SH-SY5Y (cell line): Measurements from ENCODE around the gene COG7.

Experiments used
- GATA2 ChIP-seq: IDR thresholded peaks from 2 replicates; pipeline ENCODE4 v1.6.1; 2011; ENCODE audit warnings: mild to moderate bottlenecking, low read depth, low read length
- GATA3 ChIP-seq: IDR thresholded peaks from 2 replicates; pipeline ENCODE4 v1.6.1; 2011; ENCODE audit warnings: low read depth, mild to moderate bottlenecking, low read length, moderate library complexity

Gene COG7

GRCh38 chr16:23484510-23485256 lies 31.7 kb upstream of the COG7 start:
- no peak for TF ChIP-seq GATA3
- no peak for TF ChIP-seq GATA2

DNA sequence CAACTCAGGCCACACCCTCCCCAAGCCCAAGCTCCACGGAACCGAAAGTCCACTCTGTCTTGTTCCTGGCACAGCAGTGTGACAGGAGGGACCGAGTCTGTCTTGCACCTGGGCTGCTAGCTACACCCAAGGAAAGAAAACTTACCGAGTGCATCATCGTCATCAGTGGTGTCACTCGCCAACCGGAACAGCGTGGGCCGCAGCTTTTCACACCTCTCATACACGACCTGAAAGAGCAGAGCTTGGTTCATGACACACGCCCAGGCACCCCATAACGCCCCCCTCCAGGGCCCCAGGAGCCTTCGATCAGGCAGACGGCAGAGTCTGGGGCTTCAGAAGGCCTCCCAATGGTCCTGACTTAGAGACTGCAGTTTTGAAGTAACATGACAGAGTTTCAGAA lies 29.8 kb upstream of the COG7 start:
- no peak for TF ChIP-seq GATA2

DNA sequence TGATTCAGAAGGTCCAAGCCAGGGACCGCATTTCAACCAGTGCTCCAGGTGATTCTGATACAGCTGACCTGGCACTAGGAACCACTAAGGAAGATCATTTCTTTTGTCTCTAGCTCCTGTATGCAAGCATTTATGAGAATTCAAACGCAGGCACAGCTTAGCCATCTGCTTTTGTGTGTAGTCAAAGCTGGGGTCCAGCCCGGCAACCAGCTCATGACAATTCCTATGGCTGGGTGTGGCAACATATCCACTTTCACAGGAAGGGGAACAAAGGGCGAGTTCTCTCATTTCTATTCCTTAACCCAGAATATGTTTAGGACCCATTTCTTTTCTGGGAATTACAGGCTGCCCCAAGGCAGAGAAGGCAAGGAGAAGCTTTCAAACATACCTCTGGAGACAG lies 27.3 kb upstream of the COG7 start:
- TF ChIP-seq GATA2: no peak
- TF ChIP-seq GATA3: no peak

GRCh38 chr16:23479138-23479537 lies 26.1 kb upstream of the COG7 start:
- no peak for TF ChIP-seq GATA3

DNA sequence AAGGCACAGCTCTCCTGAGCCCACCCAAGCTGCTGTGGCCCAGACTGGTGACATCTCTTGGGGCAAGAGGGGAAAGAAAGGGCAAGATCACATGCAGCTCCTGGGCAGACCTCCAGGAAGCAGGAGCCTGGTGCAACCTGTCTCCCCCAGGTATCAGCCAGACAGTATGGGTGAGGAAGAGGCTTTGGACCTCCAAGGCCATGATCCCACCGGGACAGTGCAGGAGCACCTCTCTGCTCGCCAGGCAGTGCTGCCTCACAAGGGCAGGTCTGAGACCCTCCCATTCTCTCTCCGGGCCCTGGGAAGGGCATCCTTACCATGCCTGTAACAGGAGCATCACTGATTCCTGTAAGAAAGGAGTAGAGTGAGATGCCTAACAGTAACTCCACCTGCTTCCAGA lies 25.6 kb upstream of the COG7 start:
- TF ChIP-seq GATA3 (no peak), GATA2 (no peak)

GRCh38 chr16:23476289-23476688 lies 23.3 kb upstream of the COG7 start:
- TF ChIP-seq GATA3: no peak
- no peak for TF ChIP-seq GATA2

DNA sequence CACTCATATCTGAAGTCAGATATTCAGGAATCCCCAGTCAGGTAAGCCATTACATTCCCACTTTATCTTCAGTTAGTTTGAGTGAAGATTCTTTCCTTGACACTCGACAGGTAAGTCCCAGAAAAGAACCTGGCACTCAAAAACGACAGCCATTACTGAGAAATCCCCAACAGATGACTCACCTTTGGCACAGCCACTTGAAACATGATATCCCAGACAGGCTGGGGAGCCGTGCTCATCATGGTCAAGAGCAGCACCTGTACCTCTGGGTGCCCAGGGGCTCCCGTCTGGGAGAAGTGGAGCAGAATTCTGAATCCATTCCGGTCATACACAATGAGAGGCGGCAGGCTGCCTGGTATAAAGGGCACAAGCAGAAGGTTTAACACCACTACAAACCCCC lies 16.8 kb upstream of the COG7 start:
- TF ChIP-seq GATA2 (no peak), GATA3 (no peak)

DNA sequence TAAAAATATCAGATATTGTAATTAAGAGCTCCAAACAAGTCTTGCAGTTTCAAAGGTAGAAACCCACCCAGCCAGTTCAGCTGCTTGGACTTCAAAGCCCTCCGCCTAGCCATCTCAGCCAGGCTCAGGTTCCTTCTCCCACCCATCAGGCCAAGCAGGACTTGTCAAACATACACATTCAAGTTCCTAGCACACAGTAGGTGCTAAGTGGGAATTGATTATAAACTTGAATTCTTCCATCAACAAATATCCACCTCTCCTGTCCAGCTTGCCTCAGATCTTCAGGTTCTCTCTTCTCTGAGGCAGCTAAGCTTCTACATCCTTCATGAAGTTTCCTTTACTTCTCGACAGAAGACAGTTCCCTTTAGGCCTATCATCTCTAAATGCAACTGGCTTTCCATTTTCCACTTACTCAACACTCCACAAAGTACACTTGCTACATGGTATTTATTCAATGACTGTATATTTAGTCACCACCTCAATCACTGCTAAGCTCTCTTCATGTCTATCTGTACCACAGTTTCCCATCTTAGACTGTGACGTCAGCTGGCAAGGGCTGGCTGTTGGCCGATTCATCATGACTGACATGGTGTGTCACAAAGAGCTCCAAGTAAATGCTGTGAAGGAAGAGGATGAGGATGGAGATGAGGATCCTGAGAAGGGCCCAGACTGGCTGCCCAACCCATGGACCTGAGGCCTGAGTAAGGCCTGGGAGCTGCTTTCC lies 13.3 kb upstream of the COG7 start:
- TF ChIP-seq GATA2 (no peak), GATA3 (no peak)

GRCh38 chr16:23465179-23465578 lies 12.2 kb upstream of the COG7 start:
- TF ChIP-seq GATA2 (no peak), GATA3 (no peak)

GRCh38 chr16:23464196-23464595 lies 11.2 kb upstream of the COG7 start:
- TF ChIP-seq GATA3 (no peak), GATA2 (no peak)

GRCh38 chr16:23453338-23454052 lies 506 bp upstream of the COG7 start:
- TF ChIP-seq GATA3 (no peak), GATA2 (no peak)

- no peak for TF ChIP-seq GATA3
- TF ChIP-seq GATA2: no peak
Observed at GRCh38 chr16:23452221-23452571, 793 bp downstream of the COG7 start.

DNA sequence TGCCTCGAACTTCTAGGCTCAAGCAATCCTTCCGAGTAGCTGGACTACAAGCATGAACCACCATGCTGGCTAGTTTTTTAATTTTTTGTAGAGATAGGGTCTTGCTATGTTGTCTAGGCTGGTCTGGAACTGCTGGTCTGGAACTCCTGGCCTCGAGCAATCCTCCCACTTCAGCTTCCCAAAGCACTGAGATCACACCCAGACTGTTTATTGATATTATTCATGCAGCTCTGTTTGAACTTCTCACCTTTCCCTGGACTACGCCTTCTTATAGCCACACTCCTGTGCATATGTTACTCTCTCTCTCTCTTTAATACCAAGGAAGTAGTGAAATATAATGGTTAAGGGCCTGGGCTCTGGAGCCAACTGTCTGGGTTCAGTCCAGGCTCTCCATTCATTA lies 4.6 kb downstream of the COG7 start:
- TF ChIP-seq GATA3 (no peak), GATA2 (no peak)

GRCh38 chr16:23436951-23437350 lies 16.0 kb downstream of the COG7 start:
- TF ChIP-seq GATA2: no peak
- no peak for TF ChIP-seq GATA3

DNA sequence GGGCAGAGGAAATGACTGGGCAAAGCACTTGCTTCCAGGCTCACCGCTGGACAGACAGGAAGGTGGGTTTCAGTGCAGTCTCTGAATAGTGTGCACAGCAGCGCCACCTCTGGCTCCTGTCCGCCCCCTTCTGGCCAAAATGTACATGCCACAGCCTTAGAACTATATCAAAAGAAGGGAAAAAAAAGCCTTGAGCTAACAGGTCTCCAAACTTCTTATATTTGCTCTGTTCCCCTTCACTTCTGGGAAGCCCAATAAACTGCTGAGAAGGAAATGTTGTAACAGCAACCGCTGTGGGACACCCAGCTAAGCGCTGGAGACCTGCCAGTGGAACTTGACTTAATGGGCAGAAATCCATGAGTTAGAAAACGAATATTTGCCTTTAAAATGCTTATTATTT lies 17.5 kb downstream of the COG7 start:
- TF ChIP-seq GATA3: no peak
- TF ChIP-seq GATA2: no peak

DNA sequence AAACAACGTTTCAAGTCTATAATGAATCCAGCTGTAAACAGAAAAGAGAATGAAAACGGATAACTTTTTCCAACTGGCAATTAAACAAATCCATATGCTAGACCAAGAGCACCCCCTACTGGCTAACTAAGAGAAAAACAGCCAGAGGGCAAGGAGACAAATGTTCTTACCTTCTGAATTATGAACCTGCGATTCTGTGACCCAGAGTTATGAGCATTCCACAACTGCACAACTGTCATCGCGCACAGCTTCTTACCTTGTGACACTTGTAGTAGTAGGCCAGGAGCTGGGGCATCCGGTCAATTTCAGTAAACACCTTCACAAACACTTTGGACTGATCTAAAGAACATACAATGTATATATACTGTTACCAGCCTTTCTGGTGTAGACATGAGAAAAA lies 18.6 kb downstream of the COG7 start:
- TF ChIP-seq GATA3 (no peak), GATA2 (no peak)
